NCI-H524 treated with DMSO at 0.1 percent for 48 hours (cell line): ENCODE results near the gene LRCH3.

Experiments
- DNase-seq: peaks from one replicate; lab custom pipeline; 2025; lab: John Stamatoyannopoulos, UW

Gene LRCH3

GRCh38 chr3:197833930-197834715 lies 43.1 kb downstream of the LRCH3 start:
- DNase-seq: no peak

DNA sequence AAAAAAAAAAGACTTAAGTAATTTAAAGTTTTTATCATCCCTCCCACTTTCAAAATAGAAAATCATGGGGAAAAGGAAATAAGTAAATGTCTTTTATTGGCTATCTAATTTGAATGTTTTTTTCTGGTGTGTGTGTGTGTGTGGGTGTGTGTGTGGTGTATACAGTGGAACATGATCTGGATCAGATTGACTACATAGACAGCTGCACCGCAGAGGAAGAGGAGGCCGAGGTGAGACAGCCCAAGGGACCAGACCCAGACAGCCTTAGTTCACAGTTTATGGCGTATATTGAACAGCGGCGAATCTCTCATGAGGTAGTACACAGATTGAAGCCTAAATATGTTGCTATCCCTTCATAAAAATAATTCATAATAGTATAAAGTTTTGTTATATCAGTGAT lies 44.5 kb downstream of the LRCH3 start:
- no peak for DNase-seq

- no peak for DNase-seq
Measured at GRCh38 chr3:197836244-197836643, 45.2 kb downstream of the LRCH3 start.

GRCh38 chr3:197837282-197837681 lies 46.2 kb downstream of the LRCH3 start:
- DNase-seq: no peak

DNA sequence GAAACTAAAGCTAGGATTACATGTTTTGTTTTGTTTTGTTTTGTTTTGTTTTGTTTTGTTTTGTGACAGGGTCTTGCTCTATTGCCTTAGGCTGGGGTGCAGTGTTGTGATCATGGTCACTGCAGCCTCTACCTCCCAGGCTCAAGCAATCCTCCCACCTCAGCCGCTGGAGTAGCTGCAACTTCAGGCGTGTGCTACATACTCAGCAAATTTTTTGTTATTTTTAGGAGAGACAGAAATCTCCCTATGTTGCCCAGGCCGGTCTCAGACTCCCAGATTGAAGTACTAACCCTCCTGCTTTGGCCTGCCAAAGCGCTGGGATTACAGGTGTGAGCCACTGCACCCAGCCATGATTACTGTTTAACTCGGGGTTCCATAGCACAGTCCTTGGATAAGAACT lies 50.7 kb downstream of the LRCH3 start:
- no peak for DNase-seq

DNA sequence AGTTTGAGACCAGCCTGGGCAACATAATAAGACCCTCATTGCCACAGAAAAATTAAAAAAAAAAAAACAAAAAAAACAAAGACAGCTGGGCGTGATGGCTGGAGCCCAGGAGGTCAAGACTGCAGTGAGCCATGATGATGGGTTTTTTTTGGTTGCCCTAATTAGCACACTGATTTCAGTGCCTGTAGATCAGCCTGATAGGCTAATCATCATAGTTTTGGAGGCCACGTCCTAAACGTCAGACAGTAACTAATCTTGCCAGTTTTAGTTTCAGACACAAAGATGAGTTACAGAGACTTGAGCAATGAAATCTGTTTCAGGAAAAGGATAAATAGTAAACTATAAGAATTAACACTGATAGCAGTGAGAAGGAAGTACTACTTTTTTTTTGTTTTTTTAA lies 55.4 kb downstream of the LRCH3 start:
- DNase-seq: no peak

DNA sequence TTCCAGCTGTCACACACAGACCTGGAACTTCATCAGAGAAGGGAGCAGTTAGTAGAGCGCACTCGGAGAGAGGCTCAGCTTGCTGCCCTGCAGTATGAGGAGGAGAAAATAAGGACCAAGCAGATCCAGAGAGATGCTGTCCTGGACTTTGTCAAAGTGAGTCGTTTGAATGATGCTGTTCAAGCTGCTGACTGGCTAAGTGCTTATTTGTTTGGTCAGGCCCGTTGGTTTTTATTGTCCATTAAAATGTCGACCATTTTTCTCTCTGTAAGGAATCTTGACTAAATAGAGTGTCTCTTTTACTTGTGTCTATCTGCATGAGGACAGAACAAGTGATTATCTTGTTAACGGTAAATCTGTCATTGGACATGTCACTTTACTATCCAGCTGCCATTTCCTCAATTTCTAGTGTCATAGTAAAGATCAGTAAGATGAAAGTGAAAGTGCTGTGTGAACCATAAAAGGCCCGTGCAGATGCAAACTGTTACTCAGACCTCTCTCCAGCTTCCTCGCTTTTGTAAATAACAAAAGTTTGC lies 56.9 kb downstream of the LRCH3 start:
- no peak for DNase-seq

DNA sequence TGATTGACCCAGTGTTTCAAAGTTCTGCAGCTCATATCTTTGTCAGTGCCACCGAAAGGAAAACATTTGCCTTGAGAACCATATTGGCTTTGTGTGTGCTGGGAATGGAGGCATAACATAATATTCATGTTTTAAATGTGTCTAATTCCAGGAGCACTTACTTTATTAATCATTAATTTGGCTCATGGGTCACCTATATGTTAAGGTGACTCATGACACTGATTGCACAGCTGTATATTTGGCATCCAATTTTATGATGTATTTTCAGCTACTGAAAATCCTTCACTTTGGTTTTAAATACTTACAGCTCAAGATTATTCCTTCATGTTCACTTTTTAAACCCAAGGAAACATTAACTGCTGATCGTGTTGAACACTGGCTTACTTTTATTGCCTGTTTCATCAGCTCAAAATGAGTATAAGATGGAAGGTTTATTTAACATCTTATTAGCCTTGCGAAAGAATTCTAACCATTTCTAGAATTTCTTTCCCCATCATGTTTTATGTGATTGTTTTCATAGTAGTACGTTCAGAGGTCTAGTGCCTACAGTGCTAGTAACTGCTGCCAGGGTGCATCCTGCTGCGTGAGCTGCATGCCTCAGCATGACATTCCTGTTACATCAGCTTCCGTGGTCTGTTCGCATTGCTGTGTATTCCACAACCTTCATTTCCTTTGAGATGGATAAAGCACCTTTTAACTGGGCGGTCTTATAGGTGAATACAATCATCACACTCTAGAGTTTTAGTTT lies 63.7 kb downstream of the LRCH3 start:
- DNase-seq: no peak

- no peak for DNase-seq
Measured at GRCh38 chr3:197855571-197855970, 64.5 kb downstream of the LRCH3 start.

DNA sequence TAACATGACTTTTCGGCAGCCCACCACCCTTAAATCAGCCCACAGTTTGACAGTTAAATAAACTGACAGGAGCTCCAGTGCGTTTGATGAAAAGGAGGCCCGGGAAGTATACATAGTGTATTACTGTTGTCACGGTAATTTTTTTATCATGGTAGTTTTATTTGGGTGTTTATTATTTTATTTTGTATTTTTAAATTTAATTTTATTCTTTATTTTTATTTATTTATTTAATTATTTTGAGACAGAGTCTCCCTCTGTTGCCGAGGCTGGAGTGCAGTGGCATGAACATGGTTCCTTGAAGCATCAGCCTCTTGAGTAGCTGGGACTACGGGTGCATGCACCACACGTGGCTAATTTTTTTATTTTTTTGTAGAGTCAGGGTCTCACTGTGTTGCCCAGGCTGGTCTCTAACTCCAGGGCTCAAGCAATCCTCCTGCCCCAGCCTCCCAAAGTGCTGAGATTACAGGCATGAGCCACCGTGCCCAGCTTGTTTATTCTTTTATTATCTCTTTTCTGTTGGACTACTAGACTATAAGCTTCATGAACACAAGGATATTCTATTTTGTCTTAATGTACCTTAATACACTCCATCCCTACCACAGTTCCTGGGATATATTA lies 65.3 kb downstream of the LRCH3 start:
- no peak for DNase-seq

DNA sequence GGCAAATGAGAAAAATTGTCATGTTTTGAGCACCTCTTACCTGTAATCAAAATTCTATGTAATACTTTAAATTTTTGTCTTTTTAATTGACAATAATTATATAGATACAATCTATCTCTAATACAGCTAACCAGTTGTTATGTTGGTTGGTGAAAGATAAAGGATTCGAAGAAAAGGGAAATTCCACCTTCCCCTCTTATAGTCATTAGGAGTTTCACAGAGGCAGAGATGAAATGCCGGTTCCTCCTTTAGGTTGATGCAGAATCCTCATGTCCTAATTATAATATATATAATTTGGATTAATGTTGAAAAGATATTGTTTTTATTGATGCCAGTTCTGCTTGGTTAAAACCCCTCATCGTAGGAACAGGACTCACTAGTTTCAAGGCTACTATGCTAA lies 67.1 kb downstream of the LRCH3 start:
- DNase-seq: no peak

- no peak for DNase-seq
Measured at GRCh38 chr3:197858598-197858997, 67.5 kb downstream of the LRCH3 start.

- DNase-seq: no peak
Measured at GRCh38 chr3:197866035-197866434, 75.0 kb downstream of the LRCH3 start.

DNA sequence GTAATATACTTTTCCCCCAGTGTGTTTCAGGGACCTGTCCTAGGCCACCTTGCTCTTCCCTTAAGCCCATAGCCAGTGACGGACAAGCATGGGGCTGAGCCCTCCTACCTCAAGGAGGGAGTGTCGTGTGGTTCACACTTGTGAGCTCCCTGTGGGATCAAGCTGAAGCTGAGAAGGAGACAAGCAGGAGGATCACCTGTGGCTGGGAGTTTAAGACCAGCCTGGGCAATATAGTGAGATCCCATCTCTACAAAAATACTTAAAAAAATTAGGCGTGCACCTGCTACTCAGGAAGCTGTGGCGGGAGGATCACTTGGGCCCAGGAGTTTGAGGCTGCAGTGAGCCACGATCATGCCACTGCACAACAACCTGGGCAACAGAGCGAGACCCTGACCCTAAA lies 82.3 kb downstream of the LRCH3 start:
- DNase-seq: no peak

DNA sequence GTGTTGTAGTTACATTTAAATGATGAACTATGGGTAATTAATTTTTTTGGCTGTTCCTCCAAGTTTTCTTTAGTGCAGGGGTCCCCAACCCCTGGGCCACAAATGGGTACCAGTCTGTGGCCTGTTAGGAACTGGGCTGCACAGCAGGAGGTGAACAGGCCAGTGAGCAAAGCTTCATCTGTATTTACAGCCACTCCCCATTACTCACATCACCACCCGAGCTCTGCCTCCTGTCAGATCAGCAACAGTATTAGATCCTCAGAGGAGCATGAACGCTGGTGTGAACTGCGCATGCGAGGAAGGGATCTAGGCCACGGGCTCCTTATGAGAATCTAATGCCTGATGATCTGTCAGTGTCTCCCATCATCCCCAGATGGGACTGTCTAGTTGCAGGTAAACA lies 83.0 kb downstream of the LRCH3 start:
- no peak for DNase-seq

GRCh38 chr3:197874653-197875052 lies 83.6 kb downstream of the LRCH3 start:
- DNase-seq: no peak

- DNase-seq: no peak
Measured at GRCh38 chr3:197877902-197878301, 86.8 kb downstream of the LRCH3 start.

DNA sequence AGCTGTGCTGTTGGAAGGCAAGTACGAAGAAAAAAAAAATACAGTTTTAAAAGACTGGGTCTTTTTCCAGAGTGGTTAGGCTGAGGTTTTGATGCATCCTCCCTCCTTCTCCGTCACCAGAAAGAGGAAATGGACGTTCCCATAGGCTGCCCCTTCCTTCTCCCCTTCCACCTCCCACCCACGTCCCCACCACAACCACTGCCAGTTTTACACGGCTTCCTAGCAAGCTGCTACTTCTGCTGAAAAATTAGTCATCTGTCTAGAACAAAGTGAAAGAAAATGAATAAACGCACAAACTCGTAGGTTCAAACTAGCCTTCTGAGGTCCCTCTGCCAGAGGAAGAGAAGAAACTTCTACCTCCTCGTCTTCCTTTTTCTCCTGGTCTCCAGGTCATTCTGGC lies 87.4 kb downstream of the LRCH3 start:
- no peak for DNase-seq

GRCh38 chr3:197880491-197881269 lies 89.6 kb downstream of the LRCH3 start:
- no peak for DNase-seq

- no peak for DNase-seq
Measured at GRCh38 chr3:197881270-197881969, 90.4 kb downstream of the LRCH3 start.

- no peak for DNase-seq
Measured at GRCh38 chr3:197881970-197882338, 90.9 kb downstream of the LRCH3 start.

DNA sequence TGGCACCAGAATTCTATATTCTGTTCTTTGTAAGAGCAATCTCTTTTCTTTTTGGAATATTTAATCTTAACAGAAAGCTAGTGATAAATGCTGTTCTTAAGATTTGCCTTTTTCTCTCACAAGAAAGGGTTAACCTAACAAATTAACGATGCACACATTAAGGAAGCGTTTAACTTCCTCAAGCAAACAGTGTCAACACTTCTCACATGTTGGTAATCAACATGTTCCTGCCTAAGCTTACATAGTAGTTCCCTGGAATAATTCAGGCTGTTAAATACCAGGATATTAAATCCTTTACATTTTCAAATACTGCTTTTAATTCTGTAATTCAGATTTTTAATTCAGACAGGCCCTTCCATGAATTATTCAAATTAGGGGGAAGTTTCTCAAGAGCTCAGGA lies 91.5 kb downstream of the LRCH3 start:
- no peak for DNase-seq
